ENCODE results near the gene ADARB2. TPM values are rescaled to one million over a fixed set of nuclear protein-coding genes. Genes with fewer than 3 reads are reported as not detected.

The ADARB2 gene
- total and polyA plus RNA-seq, 4 donors = 0.55 to 0.70 (median 0.59) TPM; not detected in 1

GRCh38 chr10:1295756-1296480, 441.4 kb downstream of the ADARB2 start:
- H3K36me3 ChIP-seq (ENCODE audit: control insufficient read depth in 4 of 4, insufficient read depth in 3 of 4, low read depth in 1 of 4, low read length in 3 of 4) = no peaks in the 10 kb centered on the region
- H3K27me3 ChIP-seq (ENCODE audit: control insufficient read depth in 4 of 4, insufficient read depth in 4 of 4, low read length in 3 of 4) = peaks cover 0 to 3% (median 0%) of the 10 kb centered on the region in 4 donors

DNA sequence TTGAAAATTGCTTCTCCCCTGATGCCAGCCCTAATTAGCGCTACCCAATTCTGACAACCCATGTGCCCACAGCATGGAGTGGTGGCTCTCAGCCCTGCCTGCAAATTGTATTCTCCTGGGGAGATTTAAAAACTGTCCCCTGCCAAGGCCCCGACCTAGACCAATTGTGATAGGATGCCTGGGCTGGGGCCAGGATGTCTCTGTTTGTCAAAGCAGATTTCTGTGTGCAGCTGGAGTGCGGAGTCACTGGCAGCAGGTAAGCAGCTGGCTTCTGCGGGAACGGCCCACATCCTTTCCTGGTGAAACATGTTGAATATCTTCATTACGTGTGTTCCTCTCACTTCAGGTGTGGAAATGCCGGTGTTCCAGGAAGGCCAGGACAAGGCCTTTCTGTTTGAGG, 442.6 kb downstream of the ADARB2 start:
- TF ChIP-seq MAX (IDR thresholded peaks at IDR 0.05) = no peak
- Histone ChIP-seq H3K27ac (ENCODE audit: low read depth in 1 of 2, low read length in 2 of 2) (no peak overlapping the region), H3K9me3 (ENCODE audit: control insufficient read depth in 4 of 4, low read length in 3 of 4) (peaks cover 0 to 2% (median under 1%) of the 10 kb centered on the region in 4 donors), H3K9ac (ENCODE audit: low read depth in 1 of 2, low read length in 2 of 2) (no peak overlapping the region), H3K4me1 (ENCODE audit: control insufficient read depth in 4 of 4, insufficient read depth in 4 of 4, low read length in 3 of 4) (no peaks in the 10 kb centered on the region), H3K4me3 (ENCODE audit: low read depth in 1 of 3, low read length in 3 of 3) (no peak overlapping the region), H3K36me3 (ENCODE audit: control insufficient read depth in 4 of 4, insufficient read depth in 3 of 4, low read depth in 1 of 4, low read length in 3 of 4) (no peaks in the 10 kb centered on the region), H3K27me3 (ENCODE audit: control insufficient read depth in 4 of 4, insufficient read depth in 4 of 4, low read length in 3 of 4) (peaks cover 0 to 3% (median 1%) of the 10 kb centered on the region in 4 donors)
- no peak for DNase-seq (ENCODE audit: low spot score)
- WGBS = 74% methylated on average over 7 of the region's 7 CpGs

More at GRCh38 chr10:1295756-1296480, 441.4 kb downstream of the ADARB2 start:
- WGBS = 83% methylated on average over 7 of the region's 7 CpGs
- Histone ChIP-seq H3K27ac (ENCODE audit: low read depth in 1 of 2, low read length in 2 of 2) (no peak overlapping the region), H3K4me1 (ENCODE audit: control insufficient read depth in 4 of 4, insufficient read depth in 4 of 4, low read length in 3 of 4) (no peaks in the 10 kb centered on the region), H3K9me3 (ENCODE audit: control insufficient read depth in 4 of 4, low read length in 3 of 4) (peaks cover 0 to 2% (median under 1%) of the 10 kb centered on the region in 4 donors), H3K4me3 (ENCODE audit: low read depth in 1 of 3, low read length in 3 of 3) (no peak overlapping the region), H3K9ac (ENCODE audit: low read depth in 1 of 2, low read length in 2 of 2) (no peak overlapping the region)
- no peak for DNase-seq (ENCODE audit: low spot score)
- TF ChIP-seq EGR1 (IDR thresholded peaks at IDR 0.05; ENCODE audit: low read depth in 2 of 2) = no peak
- TF ChIP-seq HNF4A (conservative IDR thresholded peaks at IDR 0.05) = no peak
- TF ChIP-seq, protein P1, sequence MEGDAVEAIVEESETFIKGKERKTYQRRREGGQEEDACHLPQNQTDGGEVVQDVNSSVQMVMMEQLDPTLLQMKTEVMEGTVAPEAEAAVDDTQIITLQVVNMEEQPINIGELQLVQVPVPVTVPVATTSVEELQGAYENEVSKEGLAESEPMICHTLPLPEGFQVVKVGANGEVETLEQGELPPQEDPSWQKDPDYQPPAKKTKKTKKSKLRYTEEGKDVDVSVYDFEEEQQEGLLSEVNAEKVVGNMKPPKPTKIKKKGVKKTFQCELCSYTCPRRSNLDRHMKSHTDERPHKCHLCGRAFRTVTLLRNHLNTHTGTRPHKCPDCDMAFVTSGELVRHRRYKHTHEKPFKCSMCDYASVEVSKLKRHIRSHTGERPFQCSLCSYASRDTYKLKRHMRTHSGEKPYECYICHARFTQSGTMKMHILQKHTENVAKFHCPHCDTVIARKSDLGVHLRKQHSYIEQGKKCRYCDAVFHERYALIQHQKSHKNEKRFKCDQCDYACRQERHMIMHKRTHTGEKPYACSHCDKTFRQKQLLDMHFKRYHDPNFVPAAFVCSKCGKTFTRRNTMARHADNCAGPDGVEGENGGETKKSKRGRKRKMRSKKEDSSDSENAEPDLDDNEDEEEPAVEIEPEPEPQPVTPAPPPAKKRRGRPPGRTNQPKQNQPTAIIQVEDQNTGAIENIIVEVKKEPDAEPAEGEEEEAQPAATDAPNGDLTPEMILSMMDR (IDR thresholded peaks at IDR 0.05; ENCODE audit: low read depth, low read length, missing input control) = no peak
- TF ChIP-seq JUND (IDR thresholded peaks at IDR 0.05) = no peak

- DNase-seq (ENCODE audit: low spot score) = no peak
- Histone ChIP-seq H3K27ac (ENCODE audit: low read depth in 1 of 2, low read length in 2 of 2) (no peak overlapping the region), H3K9me3 (ENCODE audit: control insufficient read depth in 4 of 4, low read length in 3 of 4) (peaks cover 0 to 2% (median under 1%) of the 10 kb centered on the region in 4 donors), H3K36me3 (ENCODE audit: control insufficient read depth in 4 of 4, insufficient read depth in 3 of 4, low read depth in 1 of 4, low read length in 3 of 4) (no peaks in the 10 kb centered on the region), H3K4me1 (ENCODE audit: control insufficient read depth in 4 of 4, insufficient read depth in 4 of 4, low read length in 3 of 4) (no peaks in the 10 kb centered on the region), H3K27me3 (ENCODE audit: control insufficient read depth in 4 of 4, insufficient read depth in 4 of 4, low read length in 3 of 4) (peaks cover 0 to 3% (median 0%) of the 10 kb centered on the region in 4 donors), H3K9ac (ENCODE audit: low read depth in 1 of 2, low read length in 2 of 2) (no peak overlapping the region), H3K4me3 (ENCODE audit: low read depth in 1 of 3, low read length in 3 of 3) (no peak overlapping the region)
- 51% methylated on average over 10 of the region's 10 CpGs for WGBS
- no peak for TF ChIP-seq YY1 (IDR thresholded peaks at IDR 0.05)
- no peak for TF ChIP-seq ZBTB33 (IDR thresholded peaks at IDR 0.05)
- TF ChIP-seq RAD21 (IDR thresholded peaks at IDR 0.05) = no peak
- TF ChIP-seq HNF4A (conservative IDR thresholded peaks at IDR 0.05) = no peak
- no peak for TF ChIP-seq GABPA (IDR thresholded peaks at IDR 0.05 in 1 of 2, conservative IDR thresholded peaks at IDR 0.05 in 1 of 2)
- TF ChIP-seq, protein P2, sequence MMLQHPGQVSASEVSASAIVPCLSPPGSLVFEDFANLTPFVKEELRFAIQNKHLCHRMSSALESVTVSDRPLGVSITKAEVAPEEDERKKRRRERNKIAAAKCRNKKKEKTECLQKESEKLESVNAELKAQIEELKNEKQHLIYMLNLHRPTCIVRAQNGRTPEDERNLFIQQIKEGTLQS (IDR thresholded peaks at IDR 0.05) = no peak
- TF ChIP-seq NR2F2 (IDR thresholded peaks at IDR 0.05) = no peak
- no peak for TF ChIP-seq FOXA2 (IDR thresholded peaks at IDR 0.05)
- no peak for TF ChIP-seq TAF1 (conservative IDR thresholded peaks at IDR 0.05)
- TF ChIP-seq FOXA1 (IDR thresholded peaks at IDR 0.05) = no peak
- TF ChIP-seq MAX (IDR thresholded peaks at IDR 0.05) = no peak
- no peak for TF ChIP-seq RXRA (IDR thresholded peaks at IDR 0.05)
- TF ChIP-seq EGR1 (IDR thresholded peaks at IDR 0.05; ENCODE audit: low read depth in 2 of 2) = no peak
- TF ChIP-seq SP1 (IDR thresholded peaks at IDR 0.05) = no peak
- no peak for TF ChIP-seq REST (IDR thresholded peaks at IDR 0.05)
Measured at GRCh38 chr10:1293636-1294435, 443.5 kb downstream of the ADARB2 start.
